Sigmoid colon (tissue), 4 donors: ENCODE data around the gene MIEF1.

Experiments used
- EP300 ChIP-seq, 4 donors: sonication (generic); formaldehyde crosslinking; IDR thresholded peaks; one replicate each; pipeline ENCODE4 v1.6.1; 2017; ENCODE audit warnings: antibody characterized with exemption in 4 of 4
- POLR2A ChIP-seq, 2 donors: fragments of 450-650 bp; IDR thresholded peaks; one replicate each; pipeline ENCODE4 v1.6.1; 2016; ENCODE audit warnings: antibody characterized with exemption in 2 of 2, mild to moderate bottlenecking in 2 of 2, moderate library complexity in 2 of 2
- TF ChIP-seq, protein P1 (sequence below), 4 experiments: fragments of 450-650 bp in 3 of 4; fragments of 200-600 bp in 1 of 4; IDR thresholded peaks; one replicate each; pipeline ENCODE4 v1.5.1; 2016 to 2019; ENCODE audit warnings: antibody characterized with exemption in 4 of 4, mild to moderate bottlenecking in 3 of 4, moderate library complexity in 2 of 4

DNA sequence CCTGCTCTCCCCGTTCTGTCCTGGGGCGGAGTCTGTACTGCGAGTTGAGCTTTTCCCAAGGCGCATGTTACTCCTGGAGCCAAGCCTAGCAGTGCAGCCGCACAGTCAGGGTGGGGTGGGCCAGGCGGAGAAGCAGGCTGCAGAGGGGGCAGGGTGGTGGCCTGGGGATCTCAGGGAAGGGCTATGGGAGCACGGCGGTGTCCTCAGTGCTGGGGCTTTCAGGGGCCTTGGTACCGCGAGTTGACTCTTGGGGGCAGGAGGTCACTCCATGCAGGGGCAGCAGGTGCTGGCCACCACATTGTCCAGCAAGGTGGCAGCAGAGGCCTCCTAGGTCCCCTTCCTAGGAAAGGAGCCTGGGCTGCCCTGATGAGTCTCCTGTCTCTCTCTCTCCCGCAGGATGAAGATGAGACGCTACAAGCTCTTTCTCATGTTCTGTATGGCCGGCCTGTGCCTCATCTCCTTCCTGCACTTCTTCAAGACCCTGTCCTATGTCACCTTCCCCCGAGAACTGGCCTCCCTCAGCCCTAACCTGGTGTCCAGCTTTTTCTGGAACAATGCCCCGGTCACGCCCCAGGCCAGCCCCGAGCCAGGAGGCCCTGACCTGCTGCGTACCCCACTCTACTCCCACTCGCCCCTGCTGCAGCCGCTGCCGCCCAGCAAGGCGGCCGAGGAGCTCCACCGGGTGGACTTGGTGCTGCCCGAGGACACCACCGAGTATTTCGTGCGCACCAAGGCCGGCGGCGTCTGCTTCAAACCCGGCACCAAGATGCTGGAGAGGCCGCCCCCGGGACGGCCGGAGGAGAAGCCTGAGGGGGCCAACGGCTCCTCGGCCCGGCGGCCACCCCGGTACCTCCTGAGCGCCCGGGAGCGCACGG, 14.9 kb upstream of the MIEF1 start:
- TF ChIP-seq, protein P1, sequence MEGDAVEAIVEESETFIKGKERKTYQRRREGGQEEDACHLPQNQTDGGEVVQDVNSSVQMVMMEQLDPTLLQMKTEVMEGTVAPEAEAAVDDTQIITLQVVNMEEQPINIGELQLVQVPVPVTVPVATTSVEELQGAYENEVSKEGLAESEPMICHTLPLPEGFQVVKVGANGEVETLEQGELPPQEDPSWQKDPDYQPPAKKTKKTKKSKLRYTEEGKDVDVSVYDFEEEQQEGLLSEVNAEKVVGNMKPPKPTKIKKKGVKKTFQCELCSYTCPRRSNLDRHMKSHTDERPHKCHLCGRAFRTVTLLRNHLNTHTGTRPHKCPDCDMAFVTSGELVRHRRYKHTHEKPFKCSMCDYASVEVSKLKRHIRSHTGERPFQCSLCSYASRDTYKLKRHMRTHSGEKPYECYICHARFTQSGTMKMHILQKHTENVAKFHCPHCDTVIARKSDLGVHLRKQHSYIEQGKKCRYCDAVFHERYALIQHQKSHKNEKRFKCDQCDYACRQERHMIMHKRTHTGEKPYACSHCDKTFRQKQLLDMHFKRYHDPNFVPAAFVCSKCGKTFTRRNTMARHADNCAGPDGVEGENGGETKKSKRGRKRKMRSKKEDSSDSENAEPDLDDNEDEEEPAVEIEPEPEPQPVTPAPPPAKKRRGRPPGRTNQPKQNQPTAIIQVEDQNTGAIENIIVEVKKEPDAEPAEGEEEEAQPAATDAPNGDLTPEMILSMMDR (IDR thresholded peaks at IDR 0.05), result no peak
- TF ChIP-seq EP300 (IDR thresholded peaks at IDR 0.05), result no peak
- TF ChIP-seq POLR2A (IDR thresholded peaks at IDR 0.05), result no peak
